ENCODE data around the gene G0S2.

- no peak for TF ChIP-seq POLR2A (IDR thresholded peaks at IDR 0.05)
- TF ChIP-seq CTCF (IDR thresholded peaks at IDR 0.05) = no peak
- TF ChIP-seq POLR2AphosphoS5 (IDR thresholded peaks at IDR 0.05) = no peak
These were observed 45.1 kb downstream of the G0S2 start for GRCh38 chr1:209720326-209720725.

All from transverse colon (tissue), 4 donors.